Activated T-helper 17 cell treated with anti-CD3 and anti-CD28 coated beads, Interleukin-2, amount 50 U/mL, for 72 hours (primary cell): ENCODE results near the gene HADH. TPM values are rescaled to one million over a fixed set of nuclear protein-coding genes. Genes with fewer than 3 reads are reported as not detected.

ENCODE experiments used
- ATAC-seq: fragments of 150-1000 bp; cut with Tn5 transposase; replicated peaks from 2 replicates; pipeline ENCODE4 v1.10.0; 2021; ENCODE audit warnings: mild to moderate bottlenecking, moderate library complexity
- H3K27ac Mint-ChIP-seq: one replicate; pipeline ENCODE4 v1.8.0; 2022; ENCODE audit warnings: mixed read lengths
- H3K27me3 Mint-ChIP-seq: one replicate; pipeline ENCODE4 v1.8.0; 2022; ENCODE audit warnings: mixed read lengths
- H3K36me3 Mint-ChIP-seq: one replicate; pipeline ENCODE4 v1.8.0; 2022; ENCODE audit warnings: low read depth, mild to moderate bottlenecking, mixed read lengths
- H3K4me1 Mint-ChIP-seq: one replicate; pipeline ENCODE4 v1.8.0; 2022; ENCODE audit warnings: mixed read lengths
- H3K4me3 Mint-ChIP-seq: one replicate; pipeline ENCODE4 v1.8.0; 2022; ENCODE audit warnings: mild to moderate bottlenecking, mixed read lengths
- H3K9me3 Mint-ChIP-seq: one replicate; pipeline ENCODE4 v1.8.0; 2022; ENCODE audit warnings: mixed read lengths
- total RNA-seq, 2 donors: library from RNA; stranded (reverse); gene quantifications; one replicate each; pipeline ENCODE4 v1.2.3, GENCODE V29; 2022

HADH gene
- total RNA-seq, 2 donors from 2014 or later, result 26.8 to 36.5 TPM

GRCh38 chr4:108030332-108030731, 40.6 kb downstream of the HADH start:
- peak; percentile 82 for ATAC-seq
- H3K4me3 Mint-ChIP-seq, result peak overlapping the region; percentile 45
- H3K27me3 Mint-ChIP-seq, result no peaks in the 10 kb centered on the region
- H3K27ac Mint-ChIP-seq, result peak overlapping the region; percentile 83
- peaks cover 27% of the 10 kb centered on the region for H3K4me1 Mint-ChIP-seq
- H3K36me3 Mint-ChIP-seq, result peaks cover 45% of the 10 kb centered on the region
- no peaks in the 10 kb centered on the region for H3K9me3 Mint-ChIP-seq

- Mint-ChIP-seq H3K9me3 (no peaks in the 10 kb centered on the region), H3K36me3 (peaks cover 41% of the 10 kb centered on the region), H3K4me1 (peaks cover 27% of the 10 kb centered on the region), H3K27ac (peak overlapping the region; percentile 83), H3K4me3 (peak overlapping the region; percentile 40), H3K27me3 (no peaks in the 10 kb centered on the region)
- ATAC-seq, result peak; percentile 77
These were observed 41.9 kb downstream of the HADH start for GRCh38 chr4:108031427-108032083.

GRCh38 chr4:108033348-108033747, 43.7 kb downstream of the HADH start:
- H3K9me3 Mint-ChIP-seq, result no peaks in the 10 kb centered on the region
- no peak overlapping the region for H3K27ac Mint-ChIP-seq
- no peaks in the 10 kb centered on the region for H3K27me3 Mint-ChIP-seq
- peaks cover 27% of the 10 kb centered on the region for H3K4me1 Mint-ChIP-seq
- no peak overlapping the region for H3K4me3 Mint-ChIP-seq
- no peak for ATAC-seq
- peaks cover 23% of the 10 kb centered on the region for H3K36me3 Mint-ChIP-seq

- peaks cover 19% of the 10 kb centered on the region for H3K4me1 Mint-ChIP-seq
- H3K4me3 Mint-ChIP-seq, result no peak overlapping the region
- no peak overlapping the region for H3K27ac Mint-ChIP-seq
- H3K36me3 Mint-ChIP-seq, result peaks cover 21% of the 10 kb centered on the region
- no peaks in the 10 kb centered on the region for H3K9me3 Mint-ChIP-seq
- no peaks in the 10 kb centered on the region for H3K27me3 Mint-ChIP-seq
- ATAC-seq, result no peak
These were observed 44.9 kb downstream of the HADH start for GRCh38 chr4:108034565-108034964.

- Mint-ChIP-seq H3K9me3 (no peaks in the 10 kb centered on the region), H3K4me1 (peaks cover 10% of the 10 kb centered on the region), H3K27me3 (no peaks in the 10 kb centered on the region), H3K27ac (peak overlapping the region; percentile 71), H3K36me3 (peaks cover 21% of the 10 kb centered on the region), H3K4me3 (peak overlapping the region; percentile 51)
- no peak for ATAC-seq
These were observed 46.0 kb downstream of the HADH start for GRCh38 chr4:108035691-108036090.

GRCh38 chr4:108036213-108036612, 46.5 kb downstream of the HADH start:
- peak overlapping the region; percentile 51 for H3K4me3 Mint-ChIP-seq
- H3K27me3 Mint-ChIP-seq, result no peaks in the 10 kb centered on the region
- H3K36me3 Mint-ChIP-seq, result peaks cover 21% of the 10 kb centered on the region
- no peaks in the 10 kb centered on the region for H3K9me3 Mint-ChIP-seq
- H3K4me1 Mint-ChIP-seq, result peaks cover 5% of the 10 kb centered on the region
- peak; percentile 48 for ATAC-seq
- H3K27ac Mint-ChIP-seq, result peak overlapping the region; percentile 71

- Mint-ChIP-seq H3K27ac (peak overlapping the region; percentile 71), H3K27me3 (no peaks in the 10 kb centered on the region), H3K4me1 (no peaks in the 10 kb centered on the region), H3K9me3 (no peaks in the 10 kb centered on the region), H3K36me3 (peaks cover 16% of the 10 kb centered on the region), H3K4me3 (peak overlapping the region; percentile 20)
- ATAC-seq, result peak; percentile 92
These were observed 48.2 kb downstream of the HADH start for GRCh38 chr4:108037884-108038283.

- peaks cover 4% of the 10 kb centered on the region for H3K4me1 Mint-ChIP-seq
- no peak overlapping the region for H3K4me3 Mint-ChIP-seq
- peak overlapping the region; percentile 16 for H3K27ac Mint-ChIP-seq
- H3K36me3 Mint-ChIP-seq, result peaks cover 20% of the 10 kb centered on the region
- no peaks in the 10 kb centered on the region for H3K27me3 Mint-ChIP-seq
- no peaks in the 10 kb centered on the region for H3K9me3 Mint-ChIP-seq
- ATAC-seq, result no peak
These were observed 53.2 kb downstream of the HADH start for GRCh38 chr4:108042927-108043326.

GRCh38 chr4:108043526-108043925, 53.8 kb downstream of the HADH start:
- H3K27ac Mint-ChIP-seq, result peak overlapping the region; percentile 16
- H3K4me3 Mint-ChIP-seq, result no peak overlapping the region
- H3K9me3 Mint-ChIP-seq, result no peaks in the 10 kb centered on the region
- H3K36me3 Mint-ChIP-seq, result peaks cover 26% of the 10 kb centered on the region
- no peaks in the 10 kb centered on the region for H3K27me3 Mint-ChIP-seq
- no peak for ATAC-seq
- peaks cover 4% of the 10 kb centered on the region for H3K4me1 Mint-ChIP-seq

GRCh38 chr4:108044951-108045686, 55.4 kb downstream of the HADH start:
- no peaks in the 10 kb centered on the region for H3K9me3 Mint-ChIP-seq
- peak overlapping the region; percentile 75 for H3K27ac Mint-ChIP-seq
- H3K4me1 Mint-ChIP-seq, result peaks cover 19% of the 10 kb centered on the region
- no peak overlapping the region for H3K4me3 Mint-ChIP-seq
- peaks cover 42% of the 10 kb centered on the region for H3K36me3 Mint-ChIP-seq
- ATAC-seq, result peak; percentile 57
- H3K27me3 Mint-ChIP-seq, result no peaks in the 10 kb centered on the region

- H3K4me1 Mint-ChIP-seq, result peaks cover 23% of the 10 kb centered on the region
- no peaks in the 10 kb centered on the region for H3K9me3 Mint-ChIP-seq
- H3K36me3 Mint-ChIP-seq, result peaks cover 44% of the 10 kb centered on the region
- no peak for ATAC-seq
- no peak overlapping the region for H3K4me3 Mint-ChIP-seq
- peak overlapping the region; percentile 75 for H3K27ac Mint-ChIP-seq
- no peaks in the 10 kb centered on the region for H3K27me3 Mint-ChIP-seq
These were observed 56.0 kb downstream of the HADH start for GRCh38 chr4:108045687-108046024.

- Mint-ChIP-seq H3K9me3 (no peaks in the 10 kb centered on the region), H3K4me3 (no peak overlapping the region), H3K4me1 (peaks cover 33% of the 10 kb centered on the region), H3K36me3 (peaks cover 52% of the 10 kb centered on the region), H3K27ac (no peak overlapping the region), H3K27me3 (no peaks in the 10 kb centered on the region)
- no peak for ATAC-seq
These were observed 57.5 kb downstream of the HADH start for GRCh38 chr4:108047199-108047598.

GRCh38 chr4:108048157-108048556, 58.5 kb downstream of the HADH start:
- ATAC-seq, result no peak
- Mint-ChIP-seq H3K27ac (peak overlapping the region; percentile 91), H3K27me3 (no peaks in the 10 kb centered on the region), H3K9me3 (no peaks in the 10 kb centered on the region), H3K4me3 (no peak overlapping the region), H3K4me1 (peaks cover 38% of the 10 kb centered on the region), H3K36me3 (peaks cover 62% of the 10 kb centered on the region)

- H3K4me1 Mint-ChIP-seq, result peaks cover 44% of the 10 kb centered on the region
- H3K4me3 Mint-ChIP-seq, result peak overlapping the region; percentile 80
- H3K36me3 Mint-ChIP-seq, result peaks cover 69% of the 10 kb centered on the region
- H3K27me3 Mint-ChIP-seq, result no peaks in the 10 kb centered on the region
- no peak for ATAC-seq
- H3K9me3 Mint-ChIP-seq, result no peaks in the 10 kb centered on the region
- peak overlapping the region; percentile 91 for H3K27ac Mint-ChIP-seq
These were observed 59.3 kb downstream of the HADH start for GRCh38 chr4:108048997-108049396.

- ATAC-seq, result peak; percentile 51
- Mint-ChIP-seq H3K27me3 (no peaks in the 10 kb centered on the region), H3K4me3 (peak overlapping the region; percentile 80), H3K36me3 (peaks cover 73% of the 10 kb centered on the region), H3K9me3 (no peaks in the 10 kb centered on the region), H3K27ac (peak overlapping the region; percentile 91), H3K4me1 (peaks cover 44% of the 10 kb centered on the region)
These were observed 59.7 kb downstream of the HADH start for GRCh38 chr4:108049406-108049805.
